Mucosa of stomach (tissue), 1 donor: Measurements from ENCODE around the gene ID3.

ENCODE experiments used
- H3K27me3 ChIP-seq: one replicate; pipeline ENCODE4 v1.7.0; 2013; ENCODE audit warnings: mild to moderate bottlenecking, low read length; ENCODE audit not compliant: control insufficient read depth, insufficient read depth
- H3K36me3 ChIP-seq: one replicate; pipeline ENCODE4 v1.7.0; 2013; ENCODE audit warnings: low read length; ENCODE audit not compliant: control insufficient read depth, insufficient read depth
- H3K4me1 ChIP-seq: one replicate; pipeline ENCODE4 v1.7.0; 2013; ENCODE audit warnings: mild to moderate bottlenecking, low read length; ENCODE audit not compliant: control insufficient read depth, insufficient read depth
- H3K4me3 ChIP-seq: one replicate; pipeline ENCODE4 v1.7.0; 2013; ENCODE audit warnings: low read length
- H3K9ac ChIP-seq: one replicate; pipeline ENCODE4 v1.7.0; 2013; ENCODE audit warnings: mild to moderate bottlenecking, low read length, moderate library complexity
- H3K9me3 ChIP-seq: one replicate; pipeline ENCODE4 v1.7.0; 2013; ENCODE audit warnings: mild to moderate bottlenecking, low read length, moderate library complexity; ENCODE audit not compliant: control insufficient read depth
- donor health status: Pancreatic carcinoma.

The ID3 gene

DNA sequence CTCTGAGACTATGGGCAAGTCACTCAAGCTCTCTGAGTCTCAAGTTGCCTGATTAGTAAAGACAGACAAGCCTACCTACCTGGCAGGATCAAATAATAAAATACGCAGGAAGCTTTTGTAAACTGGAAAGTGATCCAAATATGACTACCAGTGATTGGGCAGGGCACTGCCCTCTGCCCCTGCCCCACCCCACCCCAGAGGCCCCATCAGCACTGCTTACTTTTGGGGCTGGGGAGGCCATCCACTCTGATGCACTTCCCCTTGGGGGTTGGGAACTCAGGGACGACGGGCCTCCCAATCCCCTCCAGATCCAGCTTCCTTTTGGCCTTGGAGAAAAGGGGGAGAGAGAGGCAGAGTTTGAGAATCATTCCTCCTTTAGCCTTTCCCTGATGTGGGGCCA, 35.1 kb downstream of the ID3 start:
- Histone ChIP-seq H3K36me3 (no peaks in the 10 kb centered on the region), H3K9me3 (no peaks in the 10 kb centered on the region), H3K4me1 (peaks cover 53% of the 10 kb centered on the region), H3K4me3 (no peak overlapping the region), H3K9ac (peak overlapping the region; percentile 19), H3K27me3 (peaks cover 4% of the 10 kb centered on the region)

DNA sequence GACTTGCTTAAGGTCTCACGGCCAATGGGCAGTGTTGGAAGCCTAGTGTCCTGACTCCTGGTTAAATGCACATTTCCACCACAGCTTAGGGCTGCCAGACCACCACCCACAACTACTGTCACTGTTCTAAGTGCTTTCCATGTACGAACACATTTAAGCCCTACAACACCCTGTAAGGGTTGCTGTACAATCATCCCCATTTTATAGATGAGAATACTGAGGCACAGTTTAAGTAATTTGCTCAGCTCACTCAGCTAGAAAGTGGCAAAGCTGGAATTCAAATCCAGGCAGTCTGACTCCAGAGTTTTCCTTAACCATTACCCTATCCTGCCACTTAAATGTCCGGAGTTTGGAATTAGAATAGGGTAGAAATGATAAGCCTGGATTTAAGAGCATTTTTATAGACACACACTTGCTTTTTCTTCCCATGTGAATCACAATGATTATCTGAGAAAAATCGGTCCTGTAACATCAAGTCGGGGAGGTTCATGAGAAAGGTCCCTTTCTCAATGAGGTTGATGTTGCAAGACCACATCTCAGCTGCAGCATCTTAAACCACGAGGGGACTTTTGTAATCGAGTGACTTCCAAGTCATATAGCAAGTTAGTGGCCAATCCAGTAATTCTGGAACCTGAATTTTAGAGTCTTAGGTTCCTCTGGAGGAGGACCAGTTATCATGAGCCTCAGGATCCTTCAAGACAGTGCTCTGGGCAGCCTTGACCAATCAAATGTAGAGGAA, 36.9 kb downstream of the ID3 start:
- Histone ChIP-seq H3K27me3 (peaks cover 4% of the 10 kb centered on the region), H3K4me3 (no peak overlapping the region), H3K9me3 (no peaks in the 10 kb centered on the region), H3K36me3 (no peaks in the 10 kb centered on the region), H3K4me1 (peaks cover 36% of the 10 kb centered on the region), H3K9ac (no peak overlapping the region)

DNA sequence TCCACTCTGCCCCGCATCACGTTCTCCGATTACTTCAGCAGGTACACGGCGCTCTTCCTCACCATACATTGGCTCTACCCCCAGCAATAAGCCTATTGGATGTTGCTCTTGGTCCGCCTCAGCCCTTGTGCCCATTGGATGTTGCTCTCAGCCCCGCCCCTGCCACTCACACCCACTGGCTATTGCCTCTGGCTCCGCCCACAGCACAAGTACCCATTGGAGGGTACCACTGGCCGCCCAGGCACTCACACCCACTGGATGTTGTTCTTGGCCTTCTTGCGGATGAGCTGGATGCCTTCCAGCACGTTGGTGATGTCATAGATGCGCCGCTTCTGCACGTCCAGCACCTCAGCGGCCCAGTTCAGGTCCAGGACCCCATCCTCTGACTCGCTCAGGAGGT, 37.7 kb downstream of the ID3 start:
- no peak overlapping the region for H3K4me3 ChIP-seq
- peaks cover 28% of the 10 kb centered on the region for H3K4me1 ChIP-seq
- no peaks in the 10 kb centered on the region for H3K36me3 ChIP-seq
- H3K9me3 ChIP-seq, result no peaks in the 10 kb centered on the region
- H3K9ac ChIP-seq, result no peak overlapping the region
- peaks cover 4% of the 10 kb centered on the region for H3K27me3 ChIP-seq

DNA sequence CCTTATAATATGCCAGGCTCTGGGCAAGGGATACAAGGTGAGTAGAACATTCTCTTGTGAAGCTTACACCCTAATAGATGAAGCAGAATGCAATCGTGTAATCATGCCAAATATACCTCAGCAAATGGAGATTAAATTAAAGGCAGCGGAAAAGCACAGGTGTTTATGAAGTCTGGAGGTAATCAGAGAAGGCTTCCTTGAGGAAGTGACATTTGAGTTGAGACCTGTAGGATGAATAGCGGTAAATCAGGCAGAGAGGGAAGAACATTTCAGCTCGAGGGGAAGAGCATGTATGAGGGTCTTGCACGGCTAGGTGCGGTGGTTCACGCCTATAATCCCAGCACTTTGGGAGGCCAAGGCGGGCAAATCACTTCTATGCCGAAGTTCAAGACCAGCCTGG, 41.7 kb downstream of the ID3 start:
- H3K4me3 ChIP-seq, result no peak overlapping the region
- no peaks in the 10 kb centered on the region for H3K36me3 ChIP-seq
- no peaks in the 10 kb centered on the region for H3K4me1 ChIP-seq
- H3K9me3 ChIP-seq, result no peaks in the 10 kb centered on the region
- H3K9ac ChIP-seq, result no peak overlapping the region
- H3K27me3 ChIP-seq, result no peaks in the 10 kb centered on the region

DNA sequence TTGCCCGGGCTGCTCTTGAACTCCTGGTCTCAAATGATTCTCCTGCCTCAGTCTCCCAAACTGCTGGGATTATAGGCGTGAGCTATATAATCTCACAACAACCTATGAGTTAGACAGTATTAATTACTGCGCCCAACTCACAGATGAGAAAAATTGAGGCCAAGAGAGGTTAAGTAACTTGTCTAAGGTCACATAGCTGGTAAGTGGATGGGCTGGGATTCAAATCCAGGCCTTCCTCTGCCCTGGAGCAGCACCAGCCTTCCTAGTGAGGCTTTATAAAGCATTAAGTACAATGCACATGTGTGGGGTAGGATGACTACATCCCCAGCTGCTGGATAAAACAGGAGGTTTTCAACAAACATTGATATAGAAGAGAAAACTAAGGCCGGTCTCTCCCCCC, 43.4 kb downstream of the ID3 start:
- Histone ChIP-seq H3K27me3 (no peaks in the 10 kb centered on the region), H3K9ac (no peak overlapping the region), H3K36me3 (no peaks in the 10 kb centered on the region)

DNA sequence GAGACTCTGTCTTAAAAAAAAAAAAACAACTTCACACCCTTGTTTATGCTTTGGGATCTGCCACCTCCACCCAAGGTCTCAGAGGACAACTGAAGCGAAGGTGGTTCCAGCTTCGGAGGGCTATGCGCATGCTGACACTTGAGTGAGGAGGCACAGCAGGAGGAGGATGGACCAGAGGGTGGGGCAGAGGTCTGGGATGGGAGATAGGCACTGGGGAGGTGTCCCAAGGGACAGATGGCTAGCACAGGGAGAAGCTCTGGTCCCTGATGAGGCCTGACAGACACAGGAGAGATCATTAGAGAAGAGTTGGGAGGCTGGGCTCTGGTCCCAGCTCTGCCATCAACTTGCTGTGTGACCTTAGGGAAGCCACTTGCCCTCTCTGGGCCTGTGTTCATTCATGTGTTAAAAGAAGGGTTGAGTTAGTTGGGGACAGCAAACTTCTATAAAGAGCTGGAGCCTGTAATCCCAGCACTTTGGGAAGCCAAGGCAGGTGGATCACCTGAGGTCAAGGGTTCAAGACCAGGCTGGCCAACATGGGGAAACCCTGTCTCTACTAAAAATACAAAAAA, 45.1 kb downstream of the ID3 start:
- H3K27me3 ChIP-seq, result no peaks in the 10 kb centered on the region
- no peaks in the 10 kb centered on the region for H3K36me3 ChIP-seq
- no peak overlapping the region for H3K9ac ChIP-seq
- no peaks in the 10 kb centered on the region for H3K4me1 ChIP-seq
- no peaks in the 10 kb centered on the region for H3K9me3 ChIP-seq
- no peak overlapping the region for H3K4me3 ChIP-seq

More for the DNA sequence above, 43.4 kb downstream of the ID3 start:
- no peaks in the 10 kb centered on the region for H3K4me1 ChIP-seq
- H3K4me3 ChIP-seq, result no peak overlapping the region
- H3K9me3 ChIP-seq, result no peaks in the 10 kb centered on the region

DNA sequence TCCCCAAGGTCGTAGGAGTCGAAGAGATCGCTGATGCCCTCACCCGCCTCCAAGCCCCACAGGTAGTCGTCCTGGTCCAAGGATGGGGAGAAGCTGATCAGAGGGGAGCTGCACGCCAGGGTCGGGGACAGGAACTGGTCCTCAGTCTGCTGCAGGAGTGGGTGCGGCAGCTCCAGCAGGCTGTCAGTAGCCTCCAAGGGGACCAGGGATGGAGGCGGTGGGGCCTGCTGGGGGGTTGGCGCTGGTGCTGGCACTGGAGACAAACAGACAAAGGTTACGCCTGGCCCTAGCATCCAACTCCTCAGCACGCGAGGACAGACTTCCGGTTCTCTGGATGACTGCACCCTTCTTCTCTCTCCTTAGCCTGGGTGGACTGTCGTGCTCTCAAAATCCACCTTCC, 49.4 kb downstream of the ID3 start:
- Histone ChIP-seq H3K4me3 (no peak overlapping the region), H3K4me1 (no peaks in the 10 kb centered on the region), H3K9me3 (no peaks in the 10 kb centered on the region), H3K9ac (no peak overlapping the region), H3K36me3 (no peaks in the 10 kb centered on the region), H3K27me3 (no peaks in the 10 kb centered on the region)
